Upper lobe of left lung (tissue), 4 donors: ENCODE measurements around the gene CD84.
"Not testable (repeated sequence)": the region's sequence is repeated elsewhere in the genome, so short reads cannot be mapped to it uniquely, and the experiment has no call there.

Source experiments
- CTCF ChIP-seq, 6 experiments: fragments of 450-650 bp in 4 of 6; fragments of 200-600 bp in 2 of 6; sonication (generic) in 2 of 6; IDR thresholded peaks; one replicate each; pipeline ENCODE4 v1.5.1; 2016 to 2019; ENCODE audit warnings: antibody characterized with exemption in 6 of 6
- EP300 ChIP-seq, 4 donors: sonication (generic); formaldehyde crosslinking; IDR thresholded peaks; one replicate each; pipeline ENCODE4 v1.5.1; 2017; ENCODE audit warnings: antibody characterized with exemption in 4 of 4, control low read depth in 2 of 4
- POLR2A ChIP-seq, 4 donors: fragments of 450-650 bp; IDR thresholded peaks; one replicate each; pipeline ENCODE4 v1.5.1; 2016 to 2017; ENCODE audit warnings: antibody characterized with exemption in 4 of 4, mild to moderate bottlenecking in 2 of 4
- POLR2AphosphoS5 ChIP-seq, 2 donors: sonication (generic); formaldehyde crosslinking; IDR thresholded peaks; one replicate each; pipeline ENCODE4 v1.5.1; 2017; ENCODE audit warnings: antibody characterized with exemption in 2 of 2

GRCh38 chr1:160531809-160532556 is 47.3 kb downstream of the CD84 start:
- not testable (repeated sequence) for TF ChIP-seq EP300, CTCF, POLR2A, POLR2AphosphoS5 (IDR thresholded peaks at IDR 0.05)
